SH-SY5Y (cell line): ENCODE results near the gene CDH5.

Source experiments
- GATA2 ChIP-seq: IDR thresholded peaks from 2 replicates; pipeline ENCODE4 v1.6.1; 2011; ENCODE audit warnings: mild to moderate bottlenecking, low read depth, low read length
- GATA3 ChIP-seq: IDR thresholded peaks from 2 replicates; pipeline ENCODE4 v1.6.1; 2011; ENCODE audit warnings: low read depth, mild to moderate bottlenecking, low read length, moderate library complexity

DNA sequence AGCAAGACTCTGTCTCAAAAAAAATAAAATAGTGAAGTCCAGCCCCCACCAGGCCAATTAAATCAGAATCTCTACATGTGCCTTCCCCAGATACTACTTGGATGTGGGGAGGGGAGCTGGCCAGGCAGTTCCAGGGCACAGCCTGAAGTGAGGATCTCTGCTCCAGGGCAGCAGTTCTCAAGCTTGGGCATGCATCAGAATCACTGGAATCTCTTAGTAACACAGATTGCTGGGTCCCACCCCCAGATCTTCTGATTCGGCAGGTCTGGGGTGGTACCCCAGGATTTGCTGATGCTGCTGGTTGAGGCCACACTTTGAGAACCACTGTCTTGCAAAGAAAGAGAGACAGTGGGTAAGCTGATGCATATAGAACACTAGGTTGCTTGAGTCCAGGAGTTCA lies 8.3 kb upstream of the CDH5 start:
- TF ChIP-seq GATA2 (no peak), GATA3 (no peak)
